Measurements from ENCODE around the gene ULK2.

- no peak for TF ChIP-seq CSDC2 (CRISPR knock-in tag; IDR thresholded peaks at IDR 0.05)
- TF ChIP-seq ZNF8 (CRISPR knock-in tag; IDR thresholded peaks at IDR 0.05), result no peak
- TF ChIP-seq PPARA (CRISPR knock-in tag; IDR thresholded peaks at IDR 0.05; ENCODE audit: borderline replicate concordance), result no peak
- TF ChIP-seq, protein P1, sequence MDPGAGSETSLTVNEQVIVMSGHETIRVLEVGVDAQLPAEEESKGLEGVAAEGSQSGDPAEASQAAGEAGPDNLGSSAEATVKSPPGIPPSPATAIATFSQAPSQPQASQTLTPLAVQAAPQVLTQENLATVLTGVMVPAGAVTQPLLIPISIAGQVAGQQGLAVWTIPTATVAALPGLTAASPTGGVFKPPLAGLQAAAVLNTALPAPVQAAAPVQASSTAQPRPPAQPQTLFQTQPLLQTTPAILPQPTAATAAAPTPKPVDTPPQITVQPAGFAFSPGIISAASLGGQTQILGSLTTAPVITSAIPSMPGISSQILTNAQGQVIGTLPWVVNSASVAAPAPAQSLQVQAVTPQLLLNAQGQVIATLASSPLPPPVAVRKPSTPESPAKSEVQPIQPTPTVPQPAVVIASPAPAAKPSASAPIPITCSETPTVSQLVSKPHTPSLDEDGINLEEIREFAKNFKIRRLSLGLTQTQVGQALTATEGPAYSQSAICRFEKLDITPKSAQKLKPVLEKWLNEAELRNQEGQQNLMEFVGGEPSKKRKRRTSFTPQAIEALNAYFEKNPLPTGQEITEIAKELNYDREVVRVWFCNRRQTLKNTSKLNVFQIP (CRISPR knock-in tag; IDR thresholded peaks at IDR 0.05; ENCODE audit: borderline replicate concordance, low read depth), result no peak
- no peak for TF ChIP-seq ZFP3 (CRISPR knock-in tag; IDR thresholded peaks at IDR 0.05)
- TF ChIP-seq TCF4 (CRISPR knock-in tag; IDR thresholded peaks at IDR 0.05; ENCODE audit: borderline replicate concordance), result no peak
Observed at GRCh38 chr17:19742495-19742894, 125.2 kb downstream of the ULK2 start.

Measured in SK-N-SH treated with all-trans-retinoic acid at 6 μM for 48 hours (cell line).